ENCODE measurements around the gene DSPP.

DSPP gene

GRCh38 chr4:87631668-87632067 lies 23.3 kb downstream of the DSPP start:
- no peak for DNase-seq (ENCODE audit: low spot score)

GRCh38 chr4:87632469-87632868 lies 24.1 kb downstream of the DSPP start:
- DNase-seq (ENCODE audit: low spot score): no peak

GRCh38 chr4:87633243-87633642 lies 24.9 kb downstream of the DSPP start:
- no peak for DNase-seq (ENCODE audit: low spot score)

GRCh38 chr4:87644286-87644685 lies 36.0 kb downstream of the DSPP start:
- DNase-seq (ENCODE audit: low spot score): no peak

- no peak for DNase-seq (ENCODE audit: low spot score)
Measured at GRCh38 chr4:87649980-87650379, 41.7 kb downstream of the DSPP start, which contains the start of gene DMP1. Gene DMP1 (plus strand): TSS chr4:87650280. CDS start chr4:87656493, 6,213 bp downstream.

- DNase-seq (ENCODE audit: low spot score): no peak
Measured at GRCh38 chr4:87650938-87651337, 42.6 kb downstream of the DSPP start.

GRCh38 chr4:87651941-87652340 lies 43.6 kb downstream of the DSPP start:
- no peak for DNase-seq (ENCODE audit: low spot score)

GRCh38 chr4:87654487-87655044 lies 46.2 kb downstream of the DSPP start:
- DNase-seq (ENCODE audit: low spot score): no peak

GRCh38 chr4:87657525-87657924 lies 49.2 kb downstream of the DSPP start:
- peak; percentile 12 for DNase-seq (ENCODE audit: low spot score)

GRCh38 chr4:87659247-87659931 lies 51.1 kb downstream of the DSPP start:
- DNase-seq (ENCODE audit: low spot score): no peak

GRCh38 chr4:87662871-87663270 lies 54.5 kb downstream of the DSPP start:
- DNase-seq (ENCODE audit: low spot score): no peak
